Activated CD8-positive, alpha-beta T cell treated with anti-CD3 and anti-CD28 coated beads for 36 hours (primary cell): ENCODE results near the gene FKBP3. TPM values are rescaled to one million over a fixed set of nuclear protein-coding genes. Genes with fewer than 3 reads are reported as not detected.

Experiments
- ATAC-seq: fragments of 200-7000 bp; cut with Tn5 transposase; one replicate; pipeline ENCODE4 v1.10.0; 2021; ENCODE audit warnings: mild to moderate bottlenecking, moderate library complexity
- CTCF ChIA-PET: fragments of 350-600 bp; sonication (Branson Sonifier 250); formaldehyde crosslinking; loops from one replicate; lab custom pipeline; 2021; ENCODE audit warnings: antibody characterized with exemption; lab: Charles Lee
- POLR2A ChIA-PET: fragments of 350-600 bp; sonication (Branson Sonifier 250); formaldehyde crosslinking; loops from one replicate; lab custom pipeline; 2021; ENCODE audit warnings: antibody characterized with exemption; lab: Charles Lee
- DNase-seq: peaks from one replicate; pipeline ENCODE4 v3.0.0-alpha.2; 2020
- H3K27ac Mint-ChIP-seq: one replicate; pipeline ENCODE4 v1.8.0; 2021; ENCODE audit warnings: mild to moderate bottlenecking, mixed read lengths
- H3K27me3 Mint-ChIP-seq: one replicate; pipeline ENCODE4 v1.8.0; 2021; ENCODE audit warnings: mixed read lengths
- H3K36me3 Mint-ChIP-seq: one replicate; pipeline ENCODE4 v1.8.0; 2021; ENCODE audit warnings: low read depth, mixed read lengths
- H3K4me1 Mint-ChIP-seq: one replicate; pipeline ENCODE4 v1.8.0; 2021; ENCODE audit warnings: low read depth, mixed read lengths
- H3K4me3 Mint-ChIP-seq: one replicate; pipeline ENCODE4 v1.8.0; 2021; ENCODE audit warnings: mild to moderate bottlenecking, moderate library complexity, mixed read lengths
- H3K9me3 Mint-ChIP-seq: one replicate; pipeline ENCODE4 v1.8.0; 2021; ENCODE audit warnings: mixed read lengths
- CTCF ChIP-seq: fragments of 200-600 bp; IDR thresholded peaks from one replicate; pipeline ENCODE4 v1.8.0; 2022; ENCODE audit warnings: antibody characterized with exemption, mild to moderate bottlenecking
- intact Hi-C: fragments of 100-400 bp; cut with micrococcal nuclease; formaldehyde crosslinking; loops from one replicate; pipeline ENCODE4 v1.10.0; 2022
- total RNA-seq, 2 experiments: library from RNA; stranded (reverse); gene quantifications; one replicate each; pipeline ENCODE4 v1.2.3, GENCODE V29; 2021

The FKBP3 gene
- total RNA-seq, 2 experiments from 2014 or later, result 65.6 to 66.4 TPM

GRCh38 chr14:45089813-45090212 lies 44.5 kb downstream of the FKBP3 start:
- H3K36me3 Mint-ChIP-seq, result peaks cover 30% of the 10 kb centered on the region
- no peaks in the 10 kb centered on the region for H3K9me3 Mint-ChIP-seq
- ATAC-seq (peak; percentile 98), DNase-seq (peak; percentile 27)
- peak overlapping the region; percentile 89 for H3K27ac Mint-ChIP-seq
- H3K27me3 Mint-ChIP-seq, result no peaks in the 10 kb centered on the region
- H3K4me3 Mint-ChIP-seq, result peak overlapping the region; percentile 24
- peaks cover 74% of the 10 kb centered on the region for H3K4me1 Mint-ChIP-seq
- TF ChIP-seq CTCF, result no peak
- ChIA-PET POLR2A (interaction anchor here (0.6 to 1.1 kb wide), 3 partner anchors 41 to 128 kb away, joined by 3 to 5 read pairs (median 4); partner anchors contain the start of genes FKBP3, KLHL28 and TOGARAM1), CTCF (no interaction called here)
- intact Hi-C loops, result loop anchor here (2.0 to 10.0 kb wide), 3 partner anchors 45 to 195 kb away; partner anchors contain the start of genes FANCM, FKBP3, KLHL28 and TOGARAM1

DNA sequence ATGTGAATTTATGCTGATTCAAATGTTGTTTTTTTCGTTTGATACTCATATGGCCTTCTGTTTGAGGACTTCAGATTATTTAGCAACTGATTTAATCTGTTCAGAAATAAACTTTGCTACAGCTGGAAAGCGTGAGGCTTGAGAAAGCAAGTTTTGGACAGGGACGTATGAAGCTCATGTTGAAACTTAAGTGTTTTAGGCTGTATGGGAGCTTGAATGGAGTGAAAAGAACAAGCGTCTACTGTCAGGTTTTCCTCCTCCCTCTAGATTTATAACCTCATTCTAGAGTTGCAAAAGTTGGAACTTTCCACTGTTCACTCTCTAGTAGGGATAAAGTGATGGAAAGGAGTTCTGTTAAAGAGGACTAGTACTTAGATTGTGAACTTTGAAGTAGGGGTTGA lies 49.3 kb downstream of the FKBP3 start:
- TF ChIP-seq CTCF, result no peak
- POLR2A ChIA-PET, result interaction anchor here (0.5 to 3.1 kb wide), 6 partner anchors 11 to 123 kb away, joined by 3 to 21 read pairs (median 4); partner anchors contain the start of genes FANCM, FKBP3, KLHL28 and TOGARAM1
- Mint-ChIP-seq H3K9me3 (no peaks in the 10 kb centered on the region), H3K4me3 (peak overlapping the region; percentile 93), H3K36me3 (peaks cover 14% of the 10 kb centered on the region), H3K27me3 (no peaks in the 10 kb centered on the region), H3K4me1 (peaks cover 55% of the 10 kb centered on the region), H3K27ac (peak overlapping the region; percentile 94)
- intact Hi-C loops, result loop anchor here (5.0 to 10.0 kb wide), 2 partner anchors 123 to 190 kb away; partner anchors contain the start of genes KLHL28 and TOGARAM1
- CTCF ChIA-PET, result interaction anchor here (1.1 kb wide), 1 partner anchor 123 kb away, joined by 4 read pairs; the partner anchor contains the start of genes KLHL28 and TOGARAM1
- ATAC-seq (no peak), DNase-seq (no peak)

- peaks cover 14% of the 10 kb centered on the region for H3K36me3 Mint-ChIP-seq
- peak; percentile 97 for ATAC-seq
- H3K9me3 Mint-ChIP-seq, result no peaks in the 10 kb centered on the region
- CTCF ChIA-PET, result interaction anchor here (0.9 to 1.1 kb wide), 2 partner anchors 122 to 170 kb away, joined by 3 to 4 read pairs; partner anchors contain the start of genes KLHL28 and TOGARAM1
- peak within 1 kb of the TSS; percentile 94 for H3K27ac Mint-ChIP-seq
- TF ChIP-seq CTCF, result no peak
- H3K27me3 Mint-ChIP-seq, result no peaks in the 10 kb centered on the region
- H3K4me3 Mint-ChIP-seq, result peak within 1 kb of the TSS; percentile 93
- intact Hi-C loops, result loop anchor here (10.0 kb wide), 1 partner anchor 189 kb away; a partner anchor contains a TSS
- POLR2A ChIA-PET, result interaction anchor here (0.5 to 3.1 kb wide), 9 partner anchors 10 to 187 kb away, joined by 3 to 21 read pairs (median 4); partner anchors contain the start of genes FANCM, FKBP3, KLHL28 and TOGARAM1
- DNase-seq, result peak; percentile 95
- peaks cover 47% of the 10 kb centered on the region for H3K4me1 Mint-ChIP-seq
These were observed 50.1 kb downstream of the FKBP3 start, which contains the start of gene PRPF39 for GRCh38 chr14:45083976-45084722. Gene PRPF39, plus strand, starts transcription at chr14:45084116. Its CDS starts 11,124 bp downstream, at chr14:45095240.

DNA sequence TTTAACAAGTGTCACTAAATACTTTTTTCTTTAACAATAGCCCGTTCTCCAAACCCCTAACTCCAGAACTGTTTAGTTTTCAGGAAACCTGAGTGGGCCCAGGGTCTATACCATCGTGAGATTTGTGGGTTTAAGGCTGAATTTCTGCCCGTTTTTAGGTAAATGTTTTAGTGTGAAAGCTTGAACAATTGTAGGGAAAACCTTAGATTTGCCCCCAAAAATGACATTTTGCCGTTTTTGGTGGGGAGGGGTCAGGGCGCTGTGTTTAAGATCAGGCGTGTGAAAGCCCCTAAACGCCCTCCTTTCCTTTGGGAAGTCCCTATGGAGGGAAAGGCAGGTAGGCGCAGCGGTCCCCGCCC lies 50.7 kb downstream of the FKBP3 start:
- Mint-ChIP-seq H3K4me1 (peaks cover 42% of the 10 kb centered on the region), H3K27ac (peak overlapping the region; percentile 79), H3K4me3 (peak overlapping the region; percentile 93), H3K36me3 (peaks cover 14% of the 10 kb centered on the region), H3K27me3 (no peaks in the 10 kb centered on the region), H3K9me3 (no peaks in the 10 kb centered on the region)
- no peak for ATAC-seq
- no peak for DNase-seq
- TF ChIP-seq CTCF, result no peak
- ChIA-PET POLR2A (interaction anchor here (1.0 to 3.1 kb wide), 6 partner anchors 9 to 187 kb away, joined by 3 to 21 read pairs (median 4); partner anchors contain the start of genes FANCM, KLHL28 and TOGARAM1), CTCF (interaction anchor here (0.9 kb wide), 1 partner anchor 169 kb away, joined by 3 read pairs; no protein-coding TSS in a partner anchor)
- intact Hi-C loops, result loop anchor here (10.0 kb wide), 1 partner anchor 189 kb away; a partner anchor contains a TSS
